Mesodermal cell (in vitro differentiated cells): Measurements from ENCODE around the gene PRAMEF10.
"Not testable (repeated sequence)": the region's sequence is repeated elsewhere in the genome, so short reads cannot be mapped to it uniquely, and the experiment has no call there.

Experiments
- H3K27ac ChIP-seq: 2 replicates; pipeline ENCODE4 v1.7.0; 2013; ENCODE audit warnings: mild to moderate bottlenecking, low read depth, low read length, moderate library complexity; ENCODE audit not compliant: severe bottlenecking
- H3K36me3 ChIP-seq: 2 replicates; pipeline ENCODE4 v1.7.1; 2013; ENCODE audit warnings: mild to moderate bottlenecking, low read length, moderate library complexity; ENCODE audit not compliant: control insufficient read depth, insufficient read depth
- H3K4me1 ChIP-seq: one replicate; pipeline ENCODE4 v1.7.1; 2013; ENCODE audit warnings: mild to moderate bottlenecking, low read length; ENCODE audit not compliant: insufficient read depth, control insufficient read depth, poor library complexity, severe bottlenecking
- H3K4me3 ChIP-seq: 2 replicates; pipeline ENCODE4 v1.7.0; 2013; ENCODE audit warnings: low read length, control low read depth, mild to moderate bottlenecking; ENCODE audit not compliant: insufficient read depth, poor library complexity, severe bottlenecking; ENCODE audit errors: extremely low read depth
- H3K9me3 ChIP-seq: 2 replicates; pipeline ENCODE4 v1.7.1; 2013; ENCODE audit warnings: mild to moderate bottlenecking, low read length, moderate library complexity; ENCODE audit not compliant: control insufficient read depth
- WGBS, 2 experiments: methylation state at CpG; one replicate each; pipeline ENCODE4 v1.1.5; 2013; ENCODE audit warnings: missing lambda C conversion rate in 2 of 2; ENCODE audit not compliant: insufficient coverage in 2 of 2; 5-methylcytosine and 5-hydroxymethylcytosine counted together

The PRAMEF10 gene

GRCh38 chr1:12851779-12852178, 46.3 kb downstream of the PRAMEF10 start:
- Histone ChIP-seq H3K36me3 (no peaks in the 10 kb centered on the region), H3K9me3 (peaks cover 26% of the 10 kb centered on the region), H3K4me3 (no peak overlapping the region), H3K4me1 (no peaks in the 10 kb centered on the region), H3K27ac (no peak overlapping the region)
- 76 to 88% methylated on average over 2 to 3 of the region's 4 CpGs for WGBS, 2 experiments

GRCh38 chr1:12848620-12849019, 49.5 kb downstream of the PRAMEF10 start, which contains the start of gene HNRNPCL1:
Gene HNRNPCL1 (minus strand): TSS chr1:12848720. CDS start chr1:12848289, 431 bp downstream.
- not testable (repeated sequence) for H3K4me1 ChIP-seq, H3K36me3 ChIP-seq, H3K4me3 ChIP-seq, H3K27ac ChIP-seq
- WGBS, 2 experiments: 67 to 87% methylated on average over 2 to 3 of the region's 7 CpGs
- peaks cover 16% of the 10 kb centered on the region for H3K9me3 ChIP-seq
